Mammary microvascular endothelial cell (primary cell): ENCODE measurements around the gene ALX3. TPM values are rescaled to one million over a fixed set of nuclear protein-coding genes. Genes with fewer than 3 reads are reported as not detected.

Source experiments
- total RNA-seq: library from RNA; depleted of rRNA; stranded (reverse); fragments of >200 nt; gene quantifications from 2 replicates; pipeline ENCODE4 v1.2.3, GENCODE V29; 2015

ALX3 gene
- not detected in 2 replicates for total RNA-seq

DNA sequence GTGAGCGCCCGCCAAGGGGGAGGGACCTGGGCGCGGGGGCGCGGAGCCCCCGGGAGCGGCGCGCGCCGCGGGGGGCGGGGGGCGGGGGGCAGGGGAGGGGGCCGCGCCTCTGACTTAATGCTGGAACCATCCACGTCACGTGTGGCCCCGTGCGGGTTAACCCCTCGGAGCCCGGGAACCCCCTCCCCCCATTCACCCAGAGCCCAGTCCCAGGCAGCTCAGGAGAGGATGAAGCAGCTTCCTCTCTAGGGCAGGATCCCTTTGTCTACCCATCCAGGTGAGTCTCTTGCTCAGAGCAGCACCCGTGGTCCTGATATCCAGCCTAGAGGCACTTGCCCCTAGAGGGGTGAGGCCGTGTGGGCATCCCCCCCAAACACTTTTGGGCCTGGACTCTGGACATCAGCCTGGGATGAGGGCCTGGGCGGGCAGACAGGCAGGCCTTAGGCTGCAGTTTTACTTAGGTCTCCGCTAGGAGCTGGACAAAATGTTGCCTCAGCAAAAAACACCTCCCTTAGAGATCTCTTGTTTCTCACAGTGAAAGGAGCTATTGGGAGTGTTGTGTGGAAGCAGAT is at the start of gene ALX3:
Gene ALX3 (minus strand): TSS at position 2 of the 572 bp plus-strand sequence. CDS start 60 bp downstream, outside the sequence.

DNA sequence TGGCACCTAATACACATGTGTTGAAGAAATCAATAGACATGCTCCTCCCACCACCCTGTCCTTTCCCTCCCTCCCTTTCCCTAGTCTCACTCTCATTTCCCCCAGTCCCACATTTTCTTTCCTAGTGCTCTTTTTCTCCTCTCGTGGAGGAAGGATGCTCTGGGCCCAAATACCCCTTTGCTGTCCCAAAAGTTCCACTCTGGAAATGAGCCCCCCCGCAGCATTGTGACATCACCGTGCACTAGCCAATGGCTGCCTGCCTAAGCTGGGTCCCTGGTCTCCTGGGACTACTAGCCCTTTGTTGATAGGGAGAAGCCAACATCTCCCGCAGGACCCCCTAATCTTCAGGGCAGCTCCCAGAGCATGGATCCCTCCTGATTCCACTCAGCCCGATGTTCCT is 41.7 kb upstream of the ALX3 start, which contains the start of gene UBL4B:
Gene UBL4B (plus strand): TSS at position 301 of the 400 bp plus-strand sequence. CDS start 92 bp downstream, at position 393.

DNA sequence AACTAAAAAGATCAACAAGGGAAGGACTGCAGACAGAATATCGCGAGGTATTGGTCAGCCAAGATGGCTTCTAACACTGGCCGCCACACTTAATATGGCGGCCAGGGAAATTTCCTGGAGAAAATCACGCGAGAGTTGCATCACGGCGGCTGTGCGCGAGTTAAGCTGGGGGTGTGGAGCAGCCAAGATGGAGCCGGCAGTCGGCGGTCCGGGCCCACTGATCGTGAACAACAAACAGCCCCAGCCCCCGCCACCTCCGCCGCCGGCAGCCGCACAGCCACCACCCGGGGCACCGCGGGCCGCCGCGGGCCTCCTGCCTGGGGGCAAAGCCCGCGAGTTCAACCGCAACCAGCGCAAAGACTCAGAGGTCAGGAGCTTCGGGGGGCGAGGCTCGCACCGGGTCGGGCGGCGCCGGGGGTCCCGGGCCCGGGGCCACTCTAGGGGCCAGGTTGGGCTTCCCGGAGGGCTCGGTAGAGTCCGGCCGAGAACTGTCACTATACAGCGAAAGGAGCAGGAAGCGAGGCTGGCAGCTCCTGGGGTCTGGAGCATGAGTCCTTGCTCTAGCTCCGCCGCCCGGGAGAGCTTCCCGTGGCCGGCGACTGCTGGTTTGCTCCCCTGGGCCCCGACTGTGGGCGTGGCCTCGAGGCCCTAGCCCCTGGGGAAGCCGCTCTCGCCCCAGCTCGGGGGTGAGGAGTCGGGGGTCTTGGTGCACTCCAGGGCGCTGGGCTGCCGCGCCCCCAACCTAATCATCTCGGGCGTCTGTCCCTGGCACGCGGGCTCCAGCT is 35.8 kb downstream of the ALX3 start, which contains the start of gene STRIP1:
Gene STRIP1 (plus strand): TSS at position 174 of the 785 bp plus-strand sequence. CDS start 14 bp downstream, at position 188.

Other genes starting within 250 kb of the ALX3 start
- gene CSF1, start 159.8 kb downstream of the ALX3 start, total RNA-seq, result 24.6 and 31.0 TPM in 2 replicates
- 26.6 and 29.8 TPM in 2 replicates for gene AHCYL1, start 85.9 kb downstream of the ALX3 start, total RNA-seq
- 32.0 and 32.2 TPM in 2 replicates for gene STRIP1, start 36.0 kb downstream of the ALX3 start, total RNA-seq
- not detected in 2 replicates for gene UBL4B, start 41.8 kb upstream of the ALX3 start, total RNA-seq
- 2.0 and 2.4 TPM in 2 replicates for gene SLC6A17, start 79.8 kb upstream of the ALX3 start, total RNA-seq
- gene KCNC4, start 139.6 kb upstream of the ALX3 start, total RNA-seq, result 7.1 and 8.3 TPM in 2 replicates